GM21367 (cell line): Measurements from ENCODE around the gene SLC5A2.
"Not testable (repeated sequence)": the region's sequence is repeated elsewhere in the genome, so short reads cannot be mapped to it uniquely, and the experiment has no call there.

ENCODE experiments used
- ATAC-seq: cut with Tn5 transposase; IDR thresholded peaks from one replicate; pipeline ENCODE4 v1.9.1; 2021; ENCODE audit not compliant: unreplicated experiment

SLC5A2 gene

GRCh38 chr16:31474773-31475738, 7.9 kb upstream of the SLC5A2 start:
- no peak for ATAC-seq

- ATAC-seq, result no peak
These were observed 7.0 kb upstream of the SLC5A2 start for GRCh38 chr16:31475946-31476302.

GRCh38 chr16:31476303-31477219, 6.4 kb upstream of the SLC5A2 start:
- ATAC-seq, result peak; percentile 54

DNA sequence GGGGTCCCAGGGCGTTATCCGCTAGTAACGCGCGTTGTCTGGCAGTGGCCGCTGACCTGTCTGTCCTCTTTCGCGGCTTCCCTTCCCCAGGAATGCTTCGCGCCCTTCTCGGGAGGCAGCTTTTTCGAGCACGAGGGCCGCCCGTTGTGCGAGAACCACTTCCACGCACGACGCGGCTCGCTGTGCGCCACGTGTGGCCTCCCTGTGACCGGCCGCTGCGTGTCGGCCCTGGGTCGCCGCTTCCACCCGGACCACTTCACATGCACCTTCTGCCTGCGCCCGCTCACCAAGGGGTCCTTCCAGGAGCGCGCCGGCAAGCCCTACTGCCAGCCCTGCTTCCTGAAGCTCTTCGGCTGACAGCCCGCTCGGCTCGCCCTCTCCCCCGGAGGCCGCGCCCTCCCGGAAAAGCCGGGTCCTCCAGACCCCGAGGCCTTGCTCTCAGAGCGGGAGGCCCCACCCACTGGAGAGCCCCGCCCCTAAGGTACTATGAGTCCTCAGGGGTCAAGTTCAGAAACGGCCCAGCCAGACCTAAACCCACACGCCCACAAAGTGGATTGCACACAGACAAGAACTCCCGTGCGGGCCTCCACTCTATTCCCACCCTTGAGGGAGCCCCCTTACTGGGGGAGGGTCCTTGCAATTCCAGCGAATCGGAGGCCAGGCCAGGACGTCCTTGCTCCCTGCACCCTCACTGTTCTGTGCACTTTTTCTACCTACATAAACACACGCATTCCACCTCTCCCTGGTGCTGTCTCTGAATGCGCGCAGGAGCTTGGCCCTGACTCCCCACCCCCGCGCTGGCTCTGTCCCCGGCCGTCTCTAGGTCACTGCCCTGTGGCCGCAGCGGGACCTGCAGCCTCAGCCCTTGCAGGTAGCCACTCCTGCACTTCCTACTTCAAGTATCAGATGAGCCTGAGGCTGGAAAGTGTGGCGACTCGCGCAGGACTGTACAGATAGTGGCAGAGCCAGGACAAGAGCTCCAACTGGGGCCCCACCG, 5.4 kb upstream of the SLC5A2 start:
- ATAC-seq, result peak; percentile 17

DNA sequence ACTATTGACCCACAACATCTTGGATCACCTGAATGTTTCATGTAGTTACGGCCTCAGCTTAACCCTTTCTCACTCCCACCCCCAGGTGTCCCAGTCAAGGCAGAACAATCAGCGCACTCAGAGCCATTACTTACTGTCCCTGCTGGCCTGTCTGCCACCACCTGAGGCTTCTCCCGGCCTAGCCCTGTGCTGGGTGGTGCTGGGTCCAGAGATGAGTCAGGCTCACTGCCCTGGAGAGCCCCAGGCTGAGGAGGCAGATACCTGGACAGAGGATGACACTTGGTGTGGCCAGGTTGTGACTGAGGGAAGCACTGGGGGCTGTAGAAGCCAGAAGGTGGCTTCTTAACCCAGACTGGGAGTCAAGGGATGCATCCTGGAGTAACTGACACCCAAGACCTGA, 4.0 kb upstream of the SLC5A2 start:
- no peak for ATAC-seq

GRCh38 chr16:31479751-31480150, 3.2 kb upstream of the SLC5A2 start:
- no peak for ATAC-seq

DNA sequence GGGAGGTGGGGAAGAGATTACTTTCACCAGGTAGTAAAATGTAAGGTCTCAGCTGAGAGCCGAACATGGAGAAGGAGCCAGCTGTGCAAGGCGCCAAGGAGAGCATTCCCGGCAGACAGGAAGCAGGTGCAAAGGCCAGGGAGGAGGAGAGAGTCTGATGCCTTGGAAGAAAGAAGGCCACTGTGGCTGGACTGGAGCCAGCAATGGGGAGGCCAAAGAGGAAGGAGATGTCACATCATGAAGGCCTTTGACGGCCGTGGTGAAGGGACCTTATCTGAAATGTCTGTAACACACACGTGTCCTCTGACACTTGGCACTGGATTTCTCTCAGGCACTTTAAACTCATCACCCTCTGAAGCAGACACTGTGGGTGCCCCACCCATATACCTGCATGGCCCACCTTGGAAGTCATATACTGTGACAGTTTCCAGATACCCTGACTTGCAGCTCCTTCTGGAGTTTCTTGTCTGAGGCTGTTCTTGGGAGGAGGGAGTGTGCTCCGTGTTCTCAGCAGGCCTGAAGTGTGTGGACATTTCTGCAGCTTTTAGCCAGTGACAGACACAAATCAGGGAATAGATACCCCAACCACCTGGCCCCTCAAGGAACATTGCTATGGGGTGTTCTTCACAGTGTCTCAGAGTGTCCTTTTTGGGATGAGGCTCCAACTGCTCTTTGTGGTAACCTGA, 1.9 kb upstream of the SLC5A2 start:
- ATAC-seq, result no peak

GRCh38 chr16:31484048-31484447, 1.1 kb downstream of the SLC5A2 start:
- ATAC-seq, result not testable (repeated sequence)

GRCh38 chr16:31484491-31485171, 1.7 kb downstream of the SLC5A2 start:
- no peak for ATAC-seq

GRCh38 chr16:31485571-31485970, 2.6 kb downstream of the SLC5A2 start:
- no peak for ATAC-seq

DNA sequence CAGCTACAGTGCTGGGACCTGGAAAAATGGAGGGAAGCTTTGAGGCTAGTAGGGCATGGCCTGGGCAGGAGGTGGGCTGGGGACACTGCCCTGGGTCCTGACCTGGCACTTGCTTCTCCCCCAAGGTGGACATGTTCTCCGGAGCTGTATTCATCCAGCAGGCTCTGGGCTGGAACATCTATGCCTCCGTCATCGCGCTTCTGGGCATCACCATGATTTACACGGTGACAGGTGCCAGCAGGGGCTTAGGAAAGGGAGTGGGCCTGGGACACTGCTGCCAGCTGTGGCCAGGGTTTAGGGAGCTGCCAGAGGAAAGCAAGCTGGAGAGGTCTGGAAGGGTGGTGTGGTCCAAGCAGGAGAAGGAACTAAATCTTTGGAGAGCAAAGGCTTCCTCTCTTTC, 3.1 kb downstream of the SLC5A2 start:
- ATAC-seq, result no peak

DNA sequence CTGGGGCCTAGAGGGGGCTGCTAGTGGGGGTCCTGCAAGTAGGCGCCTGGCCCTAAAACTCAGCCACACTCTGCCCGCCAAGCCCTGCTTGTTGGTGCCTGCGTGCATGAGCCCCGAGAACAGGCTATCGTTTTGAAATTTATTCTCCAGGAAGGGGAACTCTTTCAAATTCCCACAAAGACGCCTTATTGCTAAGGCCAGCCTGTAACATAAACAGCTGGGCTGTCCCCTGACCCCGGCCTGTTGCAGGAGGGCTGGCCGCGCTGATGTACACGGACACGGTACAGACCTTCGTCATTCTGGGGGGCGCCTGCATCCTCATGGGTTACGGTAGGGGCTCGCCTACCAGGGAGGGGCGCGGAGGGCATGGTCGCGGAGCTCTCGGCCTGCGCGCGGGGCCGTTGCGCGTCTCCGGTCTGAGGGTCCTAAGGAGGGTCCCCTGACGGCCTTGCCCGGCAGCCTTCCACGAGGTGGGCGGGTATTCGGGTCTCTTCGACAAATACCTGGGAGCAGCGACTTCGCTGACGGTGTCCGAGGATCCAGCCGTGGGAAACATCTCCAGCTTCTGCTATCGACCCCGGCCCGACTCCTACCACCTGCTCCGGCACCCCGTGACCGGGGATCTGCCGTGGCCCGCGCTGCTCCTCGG, 4.3 kb downstream of the SLC5A2 start:
- ATAC-seq, result no peak

DNA sequence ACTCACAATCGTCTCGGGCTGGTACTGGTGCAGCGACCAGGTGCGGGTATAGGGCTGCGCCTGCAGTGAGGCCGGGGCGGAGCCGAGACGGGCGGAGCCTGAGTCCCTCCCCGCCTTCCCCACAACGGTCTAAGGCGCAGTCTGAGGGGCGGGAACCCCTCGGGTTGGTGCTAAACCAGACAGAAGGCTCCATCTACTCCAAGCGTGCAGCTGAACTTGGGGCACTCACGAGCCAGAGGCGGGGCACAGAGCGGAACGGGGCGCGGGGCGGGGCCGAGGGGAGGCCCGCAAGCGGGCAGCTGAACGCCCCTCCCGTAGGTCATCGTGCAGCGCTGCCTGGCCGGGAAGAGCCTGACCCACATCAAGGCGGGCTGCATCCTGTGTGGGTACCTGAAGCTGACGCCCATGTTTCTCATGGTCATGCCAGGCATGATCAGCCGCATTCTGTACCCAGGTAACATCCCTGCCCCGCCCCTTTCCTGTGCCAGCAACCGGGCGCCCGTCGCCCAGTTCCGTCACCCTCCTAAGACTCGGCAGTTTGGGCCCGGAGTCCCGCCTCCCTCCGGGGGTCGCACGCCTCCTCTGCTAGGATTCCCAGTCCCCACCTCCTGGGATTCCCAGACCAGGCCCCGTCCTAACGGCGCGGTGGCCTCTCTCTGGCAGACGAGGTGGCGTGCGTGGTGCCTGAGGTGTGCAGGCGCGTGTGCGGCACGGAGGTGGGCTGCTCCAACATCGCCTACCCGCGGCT, 5.0 kb downstream of the SLC5A2 start:
- ATAC-seq, result peak; percentile 72

DNA sequence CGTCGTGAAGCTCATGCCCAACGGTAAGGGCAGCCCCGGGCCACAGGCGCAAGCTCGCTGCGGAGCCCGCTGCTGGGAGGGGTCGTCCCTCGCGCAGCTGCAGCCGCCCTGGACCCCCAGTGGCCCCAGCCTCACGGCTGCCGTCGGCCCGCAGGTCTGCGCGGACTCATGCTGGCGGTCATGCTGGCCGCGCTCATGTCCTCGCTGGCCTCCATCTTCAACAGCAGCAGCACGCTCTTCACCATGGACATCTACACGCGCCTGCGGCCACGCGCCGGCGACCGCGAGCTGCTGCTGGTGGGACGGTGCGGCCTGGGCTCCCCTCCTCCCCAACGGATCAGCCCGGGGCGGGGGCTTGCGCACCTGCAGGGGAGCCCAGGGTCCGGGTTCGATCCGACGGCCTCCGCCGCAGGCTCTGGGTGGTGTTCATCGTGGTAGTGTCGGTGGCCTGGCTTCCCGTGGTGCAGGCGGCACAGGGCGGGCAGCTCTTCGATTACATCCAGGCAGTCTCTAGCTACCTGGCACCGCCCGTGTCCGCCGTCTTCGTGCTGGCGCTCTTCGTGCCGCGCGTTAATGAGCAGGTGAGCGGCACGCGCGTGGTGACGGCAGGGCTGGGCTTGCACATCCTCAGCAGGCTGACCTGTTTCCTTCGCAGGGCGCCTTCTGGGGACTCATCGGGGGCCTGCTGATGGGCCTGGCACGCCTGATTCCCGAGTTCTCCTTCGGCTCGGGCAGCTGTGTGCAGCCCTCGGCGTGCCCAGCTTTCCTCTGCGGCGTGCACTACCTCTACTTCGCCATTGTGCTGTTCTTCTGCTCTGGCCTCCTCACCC, 5.8 kb downstream of the SLC5A2 start:
- ATAC-seq, result no peak

- ATAC-seq, result no peak
These were observed 6.3 kb downstream of the SLC5A2 start for GRCh38 chr16:31489298-31489564.

GRCh38 chr16:31489616-31490584, 7.0 kb downstream of the SLC5A2 start:
- ATAC-seq, result no peak
